Stimulated activated CD4-positive, alpha-beta T cell treated with anti-CD3 and anti-CD28 coated beads, Interleukin-4, amount 100 ng/mL, for 24 hours (primary cell): ENCODE data around the gene IL20RB.
"Not testable (repeated sequence)": the region's sequence is repeated elsewhere in the genome, so short reads cannot be mapped to it uniquely, and the experiment has no call there.

Experiments used
- DNase-seq: peaks from one replicate; pipeline ENCODE4 v3.0.0-alpha.2; 2020

IL20RB gene

DNA sequence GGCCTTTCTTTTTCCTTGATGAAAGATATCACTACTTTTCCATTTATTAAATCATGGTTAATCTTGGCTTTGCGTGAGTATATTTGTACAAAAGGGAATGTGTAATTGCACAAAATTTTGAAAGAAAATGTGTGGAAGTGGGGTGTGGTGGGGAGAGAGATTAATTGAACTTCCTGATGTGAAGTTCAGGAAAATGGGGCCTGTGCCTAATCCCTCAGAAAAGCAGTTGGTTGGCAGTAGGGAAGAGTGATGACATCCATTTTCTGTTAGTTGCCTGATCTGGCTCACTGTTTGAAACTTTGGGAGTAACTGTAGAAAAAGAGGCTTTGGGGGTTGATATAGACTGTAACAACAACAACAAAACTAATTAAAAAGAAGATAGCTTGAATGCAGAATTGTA is 10.8 kb upstream of the IL20RB start:
- no peak for DNase-seq

DNA sequence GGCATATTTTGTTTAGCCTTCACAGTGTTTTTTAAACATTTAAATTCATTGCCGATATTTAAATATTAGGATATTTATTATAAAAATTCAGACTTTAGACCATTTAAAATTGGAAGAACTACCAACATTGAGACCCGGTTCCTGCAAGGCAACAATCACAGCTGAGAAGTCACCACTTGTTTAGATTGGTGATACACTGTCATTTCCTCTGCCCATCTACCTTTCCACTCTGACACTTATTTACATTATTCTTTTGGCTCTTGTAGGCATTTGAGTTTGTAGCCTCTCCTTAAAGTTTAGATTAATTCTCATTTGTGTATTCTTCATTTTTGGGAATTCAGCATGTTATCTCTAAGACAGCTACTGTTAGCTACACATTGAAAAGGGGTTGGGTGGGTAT is 10.3 kb upstream of the IL20RB start:
- no peak for DNase-seq

DNA sequence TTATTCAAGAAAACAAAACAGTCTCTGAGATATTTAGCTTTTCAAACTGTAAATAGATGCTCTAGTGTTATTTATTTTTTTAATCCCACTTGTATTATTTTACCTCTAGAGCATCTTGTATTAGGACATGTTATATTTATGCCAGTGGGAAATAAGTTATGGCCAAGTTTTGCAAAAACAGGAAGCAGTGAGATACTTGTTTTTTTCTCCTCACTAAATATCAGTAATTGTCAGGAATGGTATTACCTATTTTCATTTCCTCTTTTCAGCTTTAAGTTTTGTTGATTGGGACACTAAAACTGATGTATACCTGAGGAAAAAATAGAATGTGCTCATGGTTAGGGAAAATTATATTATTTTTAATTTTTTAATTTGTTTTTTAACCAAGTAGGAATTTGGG is 8.6 kb upstream of the IL20RB start:
- no peak for DNase-seq

DNA sequence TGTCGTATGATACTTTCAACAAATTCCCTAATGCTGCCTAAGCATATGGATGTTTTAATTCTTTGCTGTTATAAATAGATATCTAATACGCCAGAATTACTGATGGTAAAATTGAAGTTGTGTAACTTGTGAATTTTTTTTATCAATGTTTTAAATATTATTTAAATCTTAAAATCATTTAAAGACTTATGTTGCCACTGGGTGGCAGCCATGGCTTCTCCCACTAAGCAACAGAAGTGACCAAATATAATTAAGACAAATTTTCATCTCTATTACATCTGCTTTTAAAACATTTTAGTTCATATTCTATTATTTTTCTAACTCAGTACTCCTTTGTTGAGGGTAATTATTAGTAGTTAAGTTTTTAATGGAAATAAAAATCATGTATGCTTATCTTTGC is 8.1 kb upstream of the IL20RB start:
- no peak for DNase-seq

DNA sequence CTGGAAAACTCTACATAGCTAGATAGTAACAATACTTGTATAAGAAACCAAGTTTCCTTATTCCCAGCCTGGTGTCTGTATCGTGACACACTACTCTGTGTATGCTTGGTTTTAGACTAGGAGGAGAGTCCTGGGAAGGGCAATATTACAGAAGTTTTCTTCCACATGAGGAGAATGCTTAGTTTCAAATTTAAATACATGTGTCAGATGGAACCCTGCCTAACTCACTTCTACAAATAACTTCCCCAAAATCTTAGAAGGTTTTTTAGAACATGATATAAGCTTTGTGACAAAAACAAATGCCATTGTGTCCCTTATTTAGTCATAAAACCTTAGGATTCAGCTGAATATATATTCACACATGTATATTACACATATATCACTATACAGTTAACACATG is 7.2 kb upstream of the IL20RB start:
- DNase-seq: no peak

DNA sequence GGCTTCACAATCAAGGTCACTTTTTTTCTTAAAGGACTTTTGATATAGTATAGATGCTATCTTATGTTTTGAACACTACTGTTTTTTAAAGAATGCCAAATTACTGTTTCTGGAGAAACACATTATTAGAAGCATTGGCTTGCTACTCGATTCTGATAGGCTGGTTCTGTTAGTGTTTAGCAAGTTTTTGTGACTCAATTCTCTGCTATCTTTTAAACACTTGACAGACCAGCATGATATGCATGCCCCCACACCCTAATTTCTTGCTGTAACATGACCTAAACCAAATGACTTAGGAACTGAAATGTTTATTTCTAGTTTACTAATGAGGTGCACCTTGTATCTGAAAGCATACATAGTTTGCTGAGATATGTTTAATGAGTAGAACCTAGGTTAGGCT is 5.5 kb upstream of the IL20RB start:
- no peak for DNase-seq

DNA sequence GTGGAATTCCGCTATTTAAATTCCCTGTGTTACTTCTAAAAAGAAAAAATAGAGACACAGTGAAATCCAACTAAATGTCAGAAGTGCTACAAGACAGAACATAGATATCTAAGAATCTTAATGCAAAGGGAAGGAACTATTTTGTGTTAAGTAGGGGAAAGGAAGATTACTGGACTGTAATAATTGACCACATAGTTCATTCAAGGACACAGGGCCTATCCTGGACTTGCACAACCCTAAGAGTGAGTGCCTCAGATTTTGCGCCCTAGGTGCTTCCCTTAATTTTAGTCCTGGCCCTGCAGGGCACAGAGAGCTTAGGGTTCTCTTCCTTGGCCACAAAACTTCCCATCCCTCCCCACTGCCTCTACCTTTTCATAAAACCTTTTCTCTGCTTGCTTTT is 3.5 kb upstream of the IL20RB start:
- DNase-seq: no peak

DNA sequence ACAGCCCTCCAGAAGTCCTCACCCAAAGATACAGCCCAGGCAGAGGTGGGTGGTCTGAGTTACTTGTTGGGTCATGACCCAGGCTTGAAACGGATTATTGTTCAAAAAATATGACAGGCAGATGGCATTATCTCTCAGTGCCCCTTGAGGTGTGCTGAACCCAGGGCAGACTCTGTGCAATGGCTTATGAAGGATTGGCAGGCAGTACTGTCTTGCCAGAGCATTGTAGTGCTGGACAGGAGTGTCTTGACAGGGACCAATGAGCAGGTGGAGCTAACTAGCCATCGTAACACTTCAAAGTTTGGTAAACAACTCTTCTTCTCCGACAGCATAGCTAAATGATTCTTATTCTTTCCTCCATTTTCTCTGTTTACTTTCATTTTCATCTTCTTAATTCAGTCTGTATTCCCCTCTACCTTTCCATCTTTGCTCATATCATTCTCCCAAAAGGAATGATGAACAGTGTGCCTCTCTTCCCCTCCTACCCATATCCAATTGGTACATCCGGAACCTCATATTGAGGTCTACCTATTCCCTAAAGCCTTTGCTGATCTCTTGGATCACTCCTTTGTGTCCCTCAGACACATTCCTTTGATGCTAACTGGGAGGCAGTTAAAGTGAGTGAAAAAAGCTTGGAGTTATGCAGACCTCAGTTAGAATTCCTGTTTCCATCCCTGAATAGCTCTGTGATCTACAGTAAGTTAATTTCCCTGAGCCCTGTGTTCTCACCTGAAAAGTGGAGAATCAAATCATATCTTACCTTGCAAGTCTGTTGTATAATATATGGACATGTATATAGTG is 2.6 kb upstream of the IL20RB start:
- no peak for DNase-seq

DNA sequence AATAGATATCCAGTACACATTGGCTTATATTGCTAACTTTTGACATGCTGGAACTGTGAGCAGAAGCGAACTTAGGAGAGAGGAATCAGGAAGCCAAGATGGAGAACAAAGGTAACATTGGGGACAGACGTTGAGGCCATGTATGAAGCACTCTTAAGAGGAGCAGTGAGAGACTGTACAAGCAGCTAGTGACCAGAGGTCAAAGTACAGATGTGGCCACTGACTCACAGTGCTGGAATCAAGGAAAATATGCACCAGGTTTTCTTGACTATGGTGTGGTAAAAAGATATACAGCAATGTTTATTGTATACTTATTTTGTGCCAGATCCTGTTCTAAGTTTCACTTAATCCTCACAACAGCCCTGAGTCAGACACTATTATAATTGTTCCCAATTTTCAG is 2.0 kb upstream of the IL20RB start:
- DNase-seq: no peak

DNA sequence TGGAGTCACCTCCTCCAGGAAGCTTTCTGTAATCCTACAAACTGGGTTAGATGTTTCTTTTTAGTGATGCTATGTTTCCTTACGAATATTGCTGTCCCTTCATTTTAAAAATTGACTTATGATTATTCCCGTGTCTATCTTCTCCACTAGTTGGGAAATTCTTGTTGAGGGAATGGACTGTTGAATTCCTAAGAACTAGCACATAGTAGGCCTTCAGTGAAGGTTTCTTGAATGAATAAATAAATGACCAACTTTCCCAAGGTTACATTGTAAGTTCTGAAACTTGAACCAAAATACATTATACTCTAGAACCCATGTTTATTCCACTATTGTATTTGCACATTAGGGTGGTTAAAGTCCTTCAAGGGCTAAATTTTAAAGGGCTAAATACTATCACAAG is 812 bp upstream of the IL20RB start:
- no peak for DNase-seq

DNA sequence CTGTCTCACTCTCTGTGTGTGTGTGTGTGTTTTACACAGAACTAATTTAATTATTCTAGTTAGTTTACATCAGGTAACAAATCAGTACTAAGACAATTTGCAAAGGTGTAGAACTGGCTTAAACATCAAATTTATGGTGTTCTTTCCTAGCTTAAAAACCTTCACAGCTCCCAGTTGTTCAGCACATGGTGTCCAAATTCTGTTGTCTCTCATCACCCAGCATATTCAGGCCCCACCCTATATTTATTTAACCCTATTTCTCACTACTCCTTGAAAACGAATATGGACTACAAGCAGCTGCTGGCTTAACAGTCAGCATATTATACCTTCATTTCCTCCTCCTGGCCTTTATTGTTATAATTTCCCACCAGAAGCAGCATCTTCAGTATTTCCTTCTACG is 1.2 kb downstream of the IL20RB start:
- no peak for DNase-seq

DNA sequence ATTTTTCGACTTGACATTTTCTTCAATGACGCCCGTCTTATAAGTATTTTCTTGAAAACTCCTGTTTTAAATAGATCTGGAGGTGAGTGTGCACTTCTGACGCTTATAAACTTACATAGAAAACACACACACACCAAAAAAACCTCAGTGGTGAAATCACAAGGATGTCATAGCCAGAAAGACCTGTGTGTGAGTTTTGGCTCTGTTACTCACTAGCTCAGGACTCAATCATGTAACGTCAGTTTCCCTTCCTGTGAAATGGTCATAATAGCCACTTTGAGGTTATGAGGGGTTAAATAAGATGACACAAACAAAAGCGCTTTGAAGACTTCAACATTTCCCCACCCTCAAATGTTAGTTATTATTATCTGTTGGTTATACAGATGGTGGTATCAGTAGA is 1.8 kb downstream of the IL20RB start:
- DNase-seq: no peak

DNA sequence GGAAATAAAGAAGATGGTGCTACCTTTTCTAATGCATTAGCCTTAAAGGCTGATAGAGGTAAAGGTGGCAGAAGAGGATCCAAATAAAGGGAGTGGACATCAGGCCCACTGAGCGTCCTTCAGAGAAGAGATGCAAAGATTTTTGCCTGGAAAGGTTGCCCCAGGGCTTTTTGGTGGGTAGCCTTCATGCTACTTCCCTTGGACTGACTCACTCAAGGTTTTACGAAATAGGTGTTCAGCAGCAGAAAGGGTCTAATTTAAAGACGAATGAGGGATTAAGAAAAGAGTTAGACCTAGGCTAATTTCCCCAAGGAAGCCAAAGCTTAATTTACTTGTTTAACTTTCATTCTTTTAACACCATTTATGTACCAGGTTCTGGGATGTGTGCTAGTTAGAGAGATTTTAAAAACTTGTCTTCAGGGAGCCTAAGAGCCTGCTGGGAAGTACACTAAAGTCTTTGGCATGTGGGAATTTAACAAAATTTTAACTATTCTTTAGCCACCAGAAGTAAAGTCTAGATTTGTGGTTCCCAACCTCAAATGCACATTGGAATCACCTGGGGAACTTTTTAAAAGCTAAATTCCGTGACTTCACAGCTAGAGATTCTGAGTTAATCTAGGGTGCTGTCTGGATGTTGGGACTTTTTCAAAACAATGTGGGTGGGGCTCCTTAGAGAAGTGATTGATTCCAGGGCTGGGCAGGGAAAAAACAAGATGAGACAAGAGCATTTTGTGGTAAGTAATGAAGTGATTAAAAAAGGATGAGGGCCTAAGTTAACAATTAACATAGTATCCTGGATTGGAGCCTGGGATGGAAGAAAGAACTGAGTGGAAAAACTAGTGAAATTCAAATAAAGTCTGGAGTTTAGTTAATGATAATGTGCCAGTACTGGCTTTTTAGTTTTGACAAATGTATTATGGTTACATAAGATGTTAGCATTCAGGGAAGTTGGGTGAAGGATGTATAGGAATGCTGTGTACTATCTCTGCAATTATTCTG is 3.4 kb downstream of the IL20RB start:
- DNase-seq: no peak

DNA sequence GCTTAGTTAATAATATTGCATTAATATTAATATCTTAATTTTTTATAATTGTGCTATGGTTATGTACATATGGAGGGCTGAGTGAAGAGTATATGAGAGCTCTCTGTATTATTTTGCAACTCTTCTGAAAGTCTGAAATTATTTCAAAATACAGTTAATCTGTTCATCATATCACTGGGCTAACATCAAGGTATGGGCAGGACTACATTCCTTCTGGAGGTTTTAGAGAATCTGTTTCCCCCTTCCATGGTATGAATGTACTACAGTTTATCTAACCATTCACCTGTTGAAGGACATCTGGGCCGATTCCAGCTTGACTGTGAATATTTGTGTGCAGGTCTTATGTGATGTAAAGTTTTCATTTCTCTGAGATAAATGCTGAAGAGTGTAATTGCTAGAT is 5.1 kb downstream of the IL20RB start:
- DNase-seq: no peak

DNA sequence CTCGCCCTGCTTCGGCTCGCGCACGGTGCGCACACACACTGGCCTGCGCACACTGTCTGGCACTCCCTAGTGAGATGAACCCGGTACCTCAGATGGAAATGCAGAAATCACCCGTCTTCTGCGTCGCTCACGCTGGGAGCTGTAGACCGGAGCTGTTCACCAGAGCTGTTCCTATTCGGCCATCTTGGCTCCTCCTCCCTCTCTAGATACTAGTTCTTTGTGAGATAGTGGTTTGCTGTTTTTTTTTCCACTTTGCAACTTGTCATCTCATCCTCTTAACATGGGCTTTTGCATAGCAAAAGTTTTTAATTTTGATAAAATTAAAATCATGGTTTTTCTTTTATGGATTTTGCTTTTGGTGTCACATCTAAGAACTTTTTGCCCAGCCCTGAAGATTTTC is 11.8 kb downstream of the IL20RB start:
- DNase-seq: not testable (repeated sequence)

DNA sequence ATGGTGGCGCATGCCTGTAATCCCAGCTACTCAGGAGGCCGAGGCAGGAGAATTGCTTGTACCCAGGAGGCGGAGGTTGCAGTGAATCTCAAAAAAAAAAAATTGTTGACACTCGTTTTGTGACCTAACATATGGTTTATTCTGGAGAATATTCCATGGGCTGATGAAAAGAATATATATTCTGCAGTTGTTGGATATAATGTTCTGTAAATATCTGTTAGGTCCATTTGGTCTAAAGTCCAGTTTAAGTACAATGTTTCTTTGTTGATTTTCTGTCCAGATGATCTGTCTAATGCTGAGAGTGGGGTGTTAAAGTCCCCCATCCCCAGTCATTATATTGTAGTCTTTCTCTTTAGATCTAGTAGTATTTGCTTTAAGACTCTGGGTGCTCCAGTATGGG is 15.6 kb downstream of the IL20RB start:
- DNase-seq: no peak

DNA sequence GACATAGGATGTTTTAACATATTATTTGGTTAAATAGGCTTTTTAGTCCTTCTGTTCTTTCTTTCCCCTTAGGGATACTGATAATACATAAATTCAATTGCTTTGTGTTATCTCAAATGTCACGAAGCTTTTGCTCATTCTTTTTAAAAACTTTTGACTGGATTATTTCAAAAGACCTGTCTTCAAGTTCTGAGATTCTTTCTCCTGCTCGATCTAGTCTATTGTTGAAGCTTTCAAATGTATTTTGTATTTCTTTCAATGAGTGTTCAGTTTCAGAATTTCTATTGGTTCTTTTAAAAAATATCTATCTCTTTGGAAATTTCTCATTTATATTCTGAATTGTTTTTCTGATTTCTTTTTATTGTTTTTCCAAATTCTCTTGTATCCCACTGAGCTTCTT is 16.9 kb downstream of the IL20RB start:
- no peak for DNase-seq

DNA sequence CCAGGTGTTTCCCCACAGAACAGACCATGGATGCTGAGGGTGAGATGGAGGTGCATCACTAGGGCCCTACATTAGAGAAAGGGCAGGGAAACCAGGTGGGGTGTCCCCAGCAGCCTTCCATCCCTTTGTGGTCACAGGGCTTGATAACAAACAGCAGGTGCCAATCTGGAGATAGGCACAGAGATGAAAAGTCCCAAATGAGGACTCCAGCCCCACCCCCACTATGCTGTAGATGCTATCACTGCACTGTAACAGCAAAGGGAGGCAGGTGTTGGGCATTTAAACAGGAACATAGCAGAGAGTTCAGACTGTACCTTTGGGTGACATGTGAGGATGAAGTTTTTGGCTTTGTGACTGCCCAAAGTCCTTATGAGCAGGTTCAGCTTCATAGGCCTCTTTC is 21.4 kb downstream of the IL20RB start:
- DNase-seq: no peak

DNA sequence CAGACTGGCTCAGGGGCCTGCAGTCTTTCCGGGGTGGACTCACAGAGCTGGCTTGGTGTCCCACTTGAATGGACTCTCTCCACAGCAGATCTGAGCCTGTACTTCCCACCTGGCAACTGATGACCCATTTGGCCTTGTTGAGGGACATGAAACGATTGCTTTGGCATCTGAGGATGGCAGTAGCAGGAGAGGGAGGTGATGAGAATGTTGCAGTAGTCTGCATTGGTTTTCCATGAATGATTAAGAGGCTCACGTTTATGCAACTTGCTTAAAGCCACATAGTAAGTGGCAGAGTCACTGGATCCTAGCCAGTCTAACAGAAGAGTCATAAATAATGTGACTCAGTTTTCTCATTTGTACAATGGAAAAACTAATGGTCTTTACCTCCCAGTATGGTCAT is 21.9 kb downstream of the IL20RB start:
- no peak for DNase-seq

DNA sequence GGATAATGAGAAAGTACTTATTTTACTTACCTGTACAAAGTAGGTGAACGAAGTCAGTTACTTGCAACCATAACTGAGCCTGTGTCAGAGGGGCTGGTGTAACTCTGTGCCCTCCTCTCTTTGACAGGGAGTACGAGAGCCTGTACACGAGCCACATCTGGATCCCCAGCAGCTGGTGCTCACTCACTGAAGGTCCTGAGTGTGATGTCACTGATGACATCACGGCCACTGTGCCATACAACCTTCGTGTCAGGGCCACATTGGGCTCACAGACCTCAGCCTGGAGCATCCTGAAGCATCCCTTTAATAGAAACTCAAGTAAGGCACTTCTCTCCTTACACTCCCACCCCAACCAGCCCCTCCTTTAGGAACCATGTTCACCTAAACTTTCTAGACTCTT is 24.2 kb downstream of the IL20RB start:
- no peak for DNase-seq

DNA sequence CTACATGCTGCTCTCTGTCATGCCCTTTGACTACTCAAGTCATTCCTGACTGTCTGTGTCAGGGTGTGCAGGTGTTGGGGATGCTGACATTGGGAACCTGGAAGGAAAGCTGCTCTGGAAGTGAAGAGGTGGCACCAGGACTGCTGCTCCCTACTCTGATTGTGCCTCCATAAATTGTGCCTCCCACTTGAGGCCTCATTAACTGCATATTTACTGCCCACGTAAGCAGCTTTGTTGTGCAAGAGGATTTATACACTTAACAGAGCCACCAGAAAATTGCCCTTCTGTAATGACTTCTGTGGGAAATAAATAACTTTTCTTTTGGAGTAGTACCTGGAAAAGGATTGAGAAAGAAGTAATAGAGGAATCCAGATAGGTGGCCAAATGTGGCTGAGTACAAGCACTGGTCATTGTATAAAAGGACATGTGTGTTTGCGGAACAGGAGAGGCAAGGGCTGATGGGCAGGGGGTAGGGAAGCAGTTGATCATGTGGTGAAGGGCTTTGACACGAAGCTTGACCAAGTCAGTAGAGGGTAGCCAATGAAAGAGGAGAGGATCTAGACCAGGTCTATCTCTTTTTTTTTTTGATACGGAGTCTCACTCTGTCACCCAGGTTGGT is 24.8 kb downstream of the IL20RB start:
- no peak for DNase-seq

DNA sequence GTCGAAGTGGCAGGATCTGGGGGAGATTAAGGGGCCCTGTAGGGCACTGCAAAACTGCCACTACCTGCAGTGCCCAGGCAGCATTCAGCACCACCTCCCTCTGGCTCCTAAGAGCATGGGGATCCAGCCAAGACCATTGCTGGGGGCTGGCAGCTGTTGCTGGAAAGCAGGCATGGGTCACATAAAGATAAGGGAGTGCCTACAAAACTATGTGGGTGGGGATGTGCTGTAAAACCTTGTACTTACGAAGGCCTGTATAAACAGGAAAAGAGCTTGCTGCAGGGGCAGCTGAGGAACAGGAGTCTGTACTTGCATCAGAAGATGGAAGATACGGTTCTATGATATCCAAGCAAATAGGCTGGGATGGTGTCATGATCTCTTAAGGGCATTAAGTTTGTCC is 27.1 kb downstream of the IL20RB start:
- DNase-seq: no peak

DNA sequence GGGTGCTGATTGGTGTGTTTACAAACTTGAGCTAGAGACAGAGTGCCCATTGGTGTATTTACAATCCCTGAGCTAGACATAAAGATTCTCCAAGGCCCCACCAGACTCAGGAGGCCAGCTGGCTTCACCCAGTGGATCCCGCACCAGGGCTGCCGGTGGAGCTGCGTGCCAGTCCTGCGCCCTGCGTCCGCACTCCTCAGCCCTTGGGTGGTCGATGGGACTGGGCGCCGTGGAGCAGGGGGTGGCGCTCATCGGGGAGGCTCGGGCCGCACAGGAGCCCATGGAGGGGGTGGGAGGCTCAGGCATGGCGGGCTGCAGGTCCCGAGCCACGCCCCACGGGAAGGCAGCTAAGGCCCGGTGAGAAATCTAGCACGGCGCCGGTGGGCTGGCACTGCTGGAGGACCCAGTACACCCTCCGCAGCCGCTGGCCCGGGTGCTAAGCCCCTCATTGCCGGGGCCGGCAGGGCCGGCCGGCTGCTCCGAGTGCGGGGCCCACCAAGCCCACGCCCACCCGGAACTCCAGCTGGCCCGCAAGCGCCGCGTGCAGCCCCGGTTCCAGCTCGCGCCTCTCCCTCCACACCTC is 29.7 kb downstream of the IL20RB start:
- not testable (repeated sequence) for DNase-seq
